ENCODE results near the gene ZNF362.

Gene ZNF362

GRCh38 chr1:33244809-33245186 lies 11.5 kb upstream of the ZNF362 start:
- no peak for TF ChIP-seq CTCF (conservative IDR thresholded peaks at IDR 0.05; ENCODE audit: control insufficient read depth, insufficient read depth, low read depth, low read length)
- DNase-seq (ENCODE audit: low read depth): no peak
- no peak overlapping the region for H3K4me3 ChIP-seq (ENCODE audit: control insufficient read depth, low read depth, low read length)

- no peak for TF ChIP-seq CTCF (conservative IDR thresholded peaks at IDR 0.05; ENCODE audit: control insufficient read depth, insufficient read depth, low read depth, low read length)
- H3K4me3 ChIP-seq (ENCODE audit: control insufficient read depth, low read depth, low read length): no peak overlapping the region
- no peak for DNase-seq (ENCODE audit: low read depth)
Observed at GRCh38 chr1:33246171-33246570, 10.1 kb upstream of the ZNF362 start.

- H3K4me3 ChIP-seq (ENCODE audit: control insufficient read depth, low read depth, low read length): no peak overlapping the region
- no peak for DNase-seq (ENCODE audit: low read depth)
- TF ChIP-seq CTCF (conservative IDR thresholded peaks at IDR 0.05; ENCODE audit: control insufficient read depth, insufficient read depth, low read depth, low read length): no peak
Observed at GRCh38 chr1:33247545-33247944, 8.7 kb upstream of the ZNF362 start.

GRCh38 chr1:33248244-33248643 lies 8.0 kb upstream of the ZNF362 start:
- no peak for TF ChIP-seq CTCF (conservative IDR thresholded peaks at IDR 0.05; ENCODE audit: control insufficient read depth, insufficient read depth, low read depth, low read length)
- no peak overlapping the region for H3K4me3 ChIP-seq (ENCODE audit: control insufficient read depth, low read depth, low read length)
- DNase-seq (ENCODE audit: low read depth): no peak

GRCh38 chr1:33249422-33249821 lies 6.9 kb upstream of the ZNF362 start:
- DNase-seq (ENCODE audit: low read depth): no peak
- H3K4me3 ChIP-seq (ENCODE audit: control insufficient read depth, low read depth, low read length): no peak overlapping the region
- TF ChIP-seq CTCF (conservative IDR thresholded peaks at IDR 0.05; ENCODE audit: control insufficient read depth, insufficient read depth, low read depth, low read length): no peak

- TF ChIP-seq CTCF (conservative IDR thresholded peaks at IDR 0.05; ENCODE audit: control insufficient read depth, insufficient read depth, low read depth, low read length): no peak
- no peak for DNase-seq (ENCODE audit: low read depth)
- H3K4me3 ChIP-seq (ENCODE audit: control insufficient read depth, low read depth, low read length): no peak overlapping the region
Observed at GRCh38 chr1:33250217-33250616, 6.1 kb upstream of the ZNF362 start.

GRCh38 chr1:33250724-33251123 lies 5.6 kb upstream of the ZNF362 start:
- DNase-seq (ENCODE audit: low read depth): no peak
- no peak for TF ChIP-seq CTCF (conservative IDR thresholded peaks at IDR 0.05; ENCODE audit: control insufficient read depth, insufficient read depth, low read depth, low read length)
- no peak overlapping the region for H3K4me3 ChIP-seq (ENCODE audit: control insufficient read depth, low read depth, low read length)

Data from fibroblast of mammary gland (primary cell).